Skeletal muscle satellite cell (primary cell): Measurements from ENCODE around the gene EDDM3A. TPM values are rescaled to one million over a fixed set of nuclear protein-coding genes. Genes with fewer than 3 reads are reported as not detected.
"Not testable (repeated sequence)": the region's sequence is repeated elsewhere in the genome, so short reads cannot be mapped to it uniquely, and the experiment has no call there.

Source experiments
- H3K27me3 ChIP-seq: 2 replicates; pipeline ENCODE4 v1.7.0; 2013; ENCODE audit warnings: low read length; ENCODE audit not compliant: control insufficient read depth, insufficient read depth
- H3K36me3 ChIP-seq: 2 replicates; pipeline ENCODE4 v1.7.0; 2013; ENCODE audit warnings: mild to moderate bottlenecking, control low read depth, low read length; ENCODE audit not compliant: insufficient read depth
- H3K4me1 ChIP-seq: 2 replicates; pipeline ENCODE4 v1.7.0; 2013; ENCODE audit warnings: low read length; ENCODE audit not compliant: control insufficient read depth, insufficient read depth
- H3K4me2 ChIP-seq: 2 replicates; pipeline ENCODE4 v1.7.0; 2013; ENCODE audit warnings: mild to moderate bottlenecking, low read length
- H3K4me3 ChIP-seq: 2 replicates; pipeline ENCODE4 v1.7.0; 2013; ENCODE audit warnings: low read length
- H3K9ac ChIP-seq: 2 replicates; pipeline ENCODE4 v1.7.0; 2013; ENCODE audit warnings: mild to moderate bottlenecking, low read depth, low read length, moderate library complexity
- H3K9me3 ChIP-seq: replicated peaks from 2 replicates; pipeline ENCODE4 v1.7.0; 2013; ENCODE audit warnings: mild to moderate bottlenecking, control low read depth, low read length
- total RNA-seq: library from RNA; depleted of rRNA; stranded (reverse); fragments of >200 nt; gene quantifications from 2 replicates; pipeline ENCODE4 v1.2.3, GENCODE V29; 2012; rRNA removed

EDDM3A gene
- not detected in 2 replicates for total RNA-seq

DNA sequence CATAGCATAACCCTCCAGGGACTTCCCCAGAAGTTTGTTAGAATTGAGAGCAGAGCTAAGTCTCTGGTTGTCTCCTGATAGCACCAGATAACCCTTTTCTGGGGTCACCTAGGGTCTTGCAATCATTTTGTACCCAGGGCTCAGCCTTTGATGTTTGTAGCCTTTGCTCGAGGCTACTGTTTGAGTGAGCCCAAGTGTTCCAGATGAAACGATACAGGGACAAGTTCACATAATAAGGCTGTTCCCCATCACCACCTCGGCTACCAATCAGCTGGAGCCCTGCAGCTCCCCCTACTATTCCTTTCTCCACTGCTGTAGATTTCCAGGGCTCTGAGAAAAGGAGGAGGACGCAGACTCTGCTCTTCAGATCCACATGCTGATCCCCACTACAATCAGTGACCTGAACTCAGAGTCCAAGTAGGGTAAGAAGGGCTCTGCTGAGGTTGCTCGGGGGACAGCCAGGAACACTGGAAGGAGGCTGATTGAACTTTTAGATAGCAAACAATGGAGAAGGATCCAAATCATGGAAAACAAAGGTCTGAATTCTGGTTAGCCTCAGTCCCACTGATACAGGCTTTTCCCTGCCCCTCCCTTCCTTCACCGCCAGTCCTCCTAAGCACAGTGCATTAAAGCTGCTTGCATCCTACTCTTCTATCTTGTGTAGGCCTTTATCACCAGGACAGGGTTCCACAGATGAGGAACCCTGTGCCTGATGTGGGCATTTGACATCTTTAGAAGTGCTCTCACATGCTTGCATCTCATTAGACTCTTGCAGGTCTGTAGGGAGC, at the start of gene EDDM3A:
Gene EDDM3A (plus strand): TSS at position 317 of the 788 bp plus-strand sequence. CDS start 1,694 bp downstream, outside the sequence.
- no peak within 1 kb of the TSS for H3K4me2 ChIP-seq
- no peaks in the 10 kb centered on the region for H3K36me3 ChIP-seq
- no peak within 1 kb of the TSS for H3K4me3 ChIP-seq
- no peaks in the 10 kb centered on the region for H3K27me3 ChIP-seq
- H3K9ac ChIP-seq: no peak within 1 kb of the TSS
- no peaks in the 10 kb centered on the region for H3K4me1 ChIP-seq
- no peaks in the 10 kb centered on the region for H3K9me3 ChIP-seq

- Histone ChIP-seq H3K27me3 (no peaks in the 10 kb centered on the region), H3K9ac (no peak overlapping the region), H3K36me3 (peaks cover 3% of the 10 kb centered on the region), H3K4me3 (no peak overlapping the region), H3K9me3 (no peaks in the 10 kb centered on the region), H3K4me2 (no peak overlapping the region), H3K4me1 (peaks cover 5% of the 10 kb centered on the region)
Observed at GRCh38 chr14:20696764-20697163, 48.9 kb upstream of the EDDM3A start.

GRCh38 chr14:20697273-20698017, 48.2 kb upstream of the EDDM3A start:
- no peak overlapping the region for H3K4me2 ChIP-seq

DNA sequence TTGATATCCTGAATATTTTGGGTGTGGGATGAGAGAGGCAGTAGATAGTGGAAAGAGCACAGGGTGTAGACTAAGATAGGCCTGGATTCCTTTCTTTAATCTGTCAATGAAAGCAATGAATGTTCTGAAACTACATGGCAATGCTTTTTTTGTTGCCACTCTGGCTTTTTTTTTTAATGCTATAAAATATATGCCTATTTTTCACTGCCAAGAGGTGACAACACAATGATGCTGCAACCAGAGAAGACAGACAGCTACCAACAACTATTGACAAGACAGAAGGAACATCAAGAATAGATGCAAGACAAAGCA, 47.7 kb upstream of the EDDM3A start:
- Histone ChIP-seq H3K9ac (no peak overlapping the region), H3K27me3 (no peaks in the 10 kb centered on the region), H3K4me2 (no peak overlapping the region), H3K9me3 (no peaks in the 10 kb centered on the region), H3K4me1 (peaks cover 5% of the 10 kb centered on the region), H3K4me3 (no peak overlapping the region), H3K36me3 (peaks cover 3% of the 10 kb centered on the region)

More at GRCh38 chr14:20697273-20698017, 48.2 kb upstream of the EDDM3A start:
- H3K27me3 ChIP-seq: no peaks in the 10 kb centered on the region
- H3K4me1 ChIP-seq: peaks cover 5% of the 10 kb centered on the region
- H3K9ac ChIP-seq: no peak overlapping the region
- H3K36me3 ChIP-seq: peaks cover 3% of the 10 kb centered on the region
- H3K4me3 ChIP-seq: no peak overlapping the region
- no peaks in the 10 kb centered on the region for H3K9me3 ChIP-seq

GRCh38 chr14:20698934-20699333, 46.8 kb upstream of the EDDM3A start:
- Histone ChIP-seq H3K27me3 (no peaks in the 10 kb centered on the region), H3K9ac (no peak overlapping the region)

DNA sequence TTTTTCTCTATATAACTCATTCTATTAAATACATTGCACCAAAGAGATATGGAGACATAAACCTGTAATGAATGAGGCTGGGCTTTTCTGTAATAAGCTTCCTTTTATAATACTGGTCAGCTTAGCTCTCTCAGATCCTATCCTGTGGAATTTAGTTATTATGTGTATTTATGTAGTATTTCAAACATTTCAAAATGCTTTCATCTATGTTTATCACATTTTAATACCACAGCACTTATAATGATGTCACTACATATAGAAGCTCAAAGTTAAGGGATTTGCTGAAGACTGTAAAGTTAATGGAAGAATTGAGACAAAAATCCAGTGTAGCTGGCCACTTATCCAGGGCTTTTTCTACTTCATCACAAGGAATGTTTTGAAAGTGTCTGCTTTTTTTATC, 45.8 kb upstream of the EDDM3A start:
- no peak overlapping the region for H3K4me2 ChIP-seq
- H3K27me3 ChIP-seq: no peaks in the 10 kb centered on the region
- no peak overlapping the region for H3K4me3 ChIP-seq
- H3K36me3 ChIP-seq: no peaks in the 10 kb centered on the region
- no peak overlapping the region for H3K9ac ChIP-seq
- H3K4me1 ChIP-seq: peaks cover 5% of the 10 kb centered on the region
- H3K9me3 ChIP-seq: no peaks in the 10 kb centered on the region

More at GRCh38 chr14:20698934-20699333, 46.8 kb upstream of the EDDM3A start:
- Histone ChIP-seq H3K4me1 (peaks cover 5% of the 10 kb centered on the region), H3K9me3 (no peaks in the 10 kb centered on the region), H3K4me2 (no peak overlapping the region), H3K36me3 (no peaks in the 10 kb centered on the region), H3K4me3 (no peak overlapping the region)

DNA sequence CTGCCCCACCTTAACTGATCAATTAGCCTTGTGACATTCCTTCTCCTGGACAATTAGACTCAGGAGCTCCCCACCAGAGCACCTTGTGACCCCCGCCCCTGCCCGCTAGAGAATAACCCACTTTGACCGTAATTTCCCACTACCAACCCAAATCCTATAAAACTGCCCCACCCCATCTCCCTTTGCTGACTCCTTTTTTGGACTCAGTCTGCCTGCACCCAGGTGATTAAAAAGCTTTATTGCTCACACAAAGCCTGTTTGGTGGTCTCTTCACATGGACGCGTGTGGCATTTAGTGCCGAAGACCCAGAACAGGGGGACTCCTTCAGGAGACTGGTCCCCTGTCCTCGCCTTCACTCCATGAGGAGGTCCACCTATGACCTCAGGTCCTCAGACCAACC, 44.7 kb upstream of the EDDM3A start:
- not testable (repeated sequence) for H3K4me1 ChIP-seq, H3K4me3 ChIP-seq, H3K36me3 ChIP-seq, H3K9ac ChIP-seq, H3K27me3 ChIP-seq, H3K9me3 ChIP-seq, H3K4me2 ChIP-seq

DNA sequence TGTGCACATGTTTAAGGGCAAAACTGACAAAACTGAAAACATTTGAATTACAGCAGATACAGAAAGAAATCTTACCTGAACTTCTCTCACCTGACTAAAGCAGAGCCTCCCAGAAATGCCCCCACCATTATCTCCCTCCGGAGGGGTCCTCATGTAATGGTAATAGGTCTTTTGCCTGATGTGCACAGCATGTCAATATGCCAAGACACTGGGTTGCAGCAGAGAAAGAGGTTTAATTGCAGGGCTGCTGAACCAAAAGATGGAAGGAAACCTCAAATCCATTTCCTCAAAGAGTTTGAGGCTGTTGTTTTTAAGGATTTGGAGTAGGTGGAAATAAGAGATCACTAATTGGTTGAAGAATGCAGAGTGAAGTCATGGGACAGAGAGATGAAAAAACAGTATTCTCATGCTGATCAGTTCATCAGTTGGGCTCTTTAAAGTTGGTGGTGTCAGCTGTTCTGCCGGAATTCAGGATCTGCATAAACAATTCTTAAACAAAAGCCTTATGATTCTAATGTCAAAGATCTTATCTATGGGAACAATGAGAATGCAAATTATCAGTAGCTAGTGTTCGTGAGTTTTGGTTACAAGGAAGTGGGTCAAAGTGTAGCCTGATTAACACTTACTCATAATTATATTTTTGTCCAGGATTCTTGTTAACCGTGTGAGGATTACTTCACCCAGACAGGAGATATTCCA, 38.9 kb upstream of the EDDM3A start:
- no peaks in the 10 kb centered on the region for H3K4me1 ChIP-seq
- H3K27me3 ChIP-seq: peaks cover 17% of the 10 kb centered on the region
- no peak overlapping the region for H3K4me3 ChIP-seq
- no peaks in the 10 kb centered on the region for H3K9me3 ChIP-seq
- H3K4me2 ChIP-seq: no peak overlapping the region
- no peaks in the 10 kb centered on the region for H3K36me3 ChIP-seq
- no peak overlapping the region for H3K9ac ChIP-seq

GRCh38 chr14:20707622-20708021, 38.1 kb upstream of the EDDM3A start:
- Histone ChIP-seq H3K9ac (no peak overlapping the region), H3K4me3 (no peak overlapping the region), H3K36me3 (no peaks in the 10 kb centered on the region), H3K4me2 (no peak overlapping the region), H3K27me3 (peaks cover 21% of the 10 kb centered on the region), H3K4me1 (no peaks in the 10 kb centered on the region), H3K9me3 (no peaks in the 10 kb centered on the region)

DNA sequence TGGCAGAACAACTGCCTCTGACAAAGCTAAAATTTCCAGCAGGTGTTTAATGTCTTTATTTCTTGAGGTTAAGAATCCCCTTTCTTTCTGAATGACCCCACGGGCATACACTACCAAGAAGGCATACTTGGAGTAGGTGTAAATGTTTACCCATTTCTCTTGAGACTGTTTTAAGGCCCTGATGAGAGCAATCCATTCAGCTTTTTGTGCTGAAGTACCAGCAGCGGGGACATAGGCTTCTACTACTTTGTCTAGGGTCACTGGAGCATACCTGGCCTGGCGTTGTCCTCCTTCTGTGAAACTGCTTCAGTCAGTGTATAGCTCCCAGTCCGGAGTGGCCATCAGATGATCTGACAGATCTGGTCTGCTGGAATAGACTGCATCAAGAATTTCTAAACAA, 34.4 kb upstream of the EDDM3A start:
- Histone ChIP-seq H3K4me1 (no peaks in the 10 kb centered on the region), H3K36me3 (no peaks in the 10 kb centered on the region), H3K4me3 (no peak overlapping the region), H3K4me2 (no peak overlapping the region), H3K9ac (no peak overlapping the region), H3K27me3 (peaks cover 21% of the 10 kb centered on the region), H3K9me3 (no peaks in the 10 kb centered on the region)

- no peak overlapping the region for H3K4me3 ChIP-seq
- no peak overlapping the region for H3K4me2 ChIP-seq
- no peaks in the 10 kb centered on the region for H3K9me3 ChIP-seq
- no peaks in the 10 kb centered on the region for H3K4me1 ChIP-seq
- H3K9ac ChIP-seq: no peak overlapping the region
- peaks cover 21% of the 10 kb centered on the region for H3K27me3 ChIP-seq
- no peaks in the 10 kb centered on the region for H3K36me3 ChIP-seq
Observed at GRCh38 chr14:20711685-20712084, 34.0 kb upstream of the EDDM3A start.
